Endothelial cell of umbilical vein (primary cell): ENCODE results near the gene ZNF529.

Source experiments
- CTCF ChIP-seq, 2 donors: IDR thresholded peaks; 1 replicate in 1 of 2; 2 replicates in 1 of 2; pipeline ENCODE4 v1.5.1; 2011; ENCODE audit warnings: low read length in 2 of 2, mild to moderate bottlenecking in 2 of 2, moderate library complexity in 2 of 2, control low read depth in 1 of 2, inconsistent platforms in 1 of 2, low read depth in 1 of 2; ENCODE audit not compliant: insufficient read depth in 1 of 2; ENCODE audit errors: extremely low read depth in 1 of 2
- EZH2 ChIP-seq: IDR thresholded peaks from 2 replicates; pipeline ENCODE4 v1.6.1; 2012; ENCODE audit warnings: borderline replicate concordance, low read depth, mild to moderate bottlenecking, moderate library complexity, low read length, inconsistent platforms; ENCODE audit not compliant: severe bottlenecking
- GATA2 ChIP-seq: IDR thresholded peaks from 2 replicates; pipeline ENCODE4 v1.7.0; 2011; ENCODE audit warnings: low read depth, mild to moderate bottlenecking, moderate library complexity, mixed read lengths, low read length; ENCODE audit not compliant: insufficient read length, insufficient read depth
- MAX ChIP-seq: IDR thresholded peaks from 2 replicates; pipeline ENCODE4 v1.6.1; 2011; ENCODE audit not compliant: insufficient read depth, insufficient read length
- POLR2A ChIP-seq: IDR thresholded peaks from 2 replicates; pipeline ENCODE4 v1.6.1; 2012; ENCODE audit warnings: low read depth, mild to moderate bottlenecking, control low read depth, low read length
- POLR2AphosphoS5 ChIP-seq: IDR thresholded peaks from 2 replicates; pipeline ENCODE4 v1.6.1; 2012; ENCODE audit warnings: low read depth, mild to moderate bottlenecking, control low read depth, low read length, moderate library complexity; ENCODE audit not compliant: insufficient read depth

GRCh38 chr19:36528194-36528920 is 44.7 kb downstream of the ZNF529 start, which contains the start of gene ZNF260:
- TF ChIP-seq CTCF (IDR thresholded peaks at IDR 0.05; ENCODE audit: extremely low read depth in 1 of 2, insufficient read depth in 1 of 2, low read depth in 1 of 2, low read length in 2 of 2) (no peak), GATA2 (no peak), EZH2 (no peak), POLR2A (peak; percentile 86), POLR2AphosphoS5 (peak; percentile 77), MAX (no peak)
